H1 (cell line): ENCODE measurements around the gene TAS2R1. TPM values are rescaled to one million over a fixed set of nuclear protein-coding genes. Genes with fewer than 3 reads are reported as not detected.

ENCODE experiments used
- CTCF ChIA-PET: fragments of 300-600 bp; sonication (Branson Sonifier 250); formaldehyde crosslinking; loops from one replicate; lab custom pipeline; 2021; ENCODE audit not compliant: partially characterized antibody; lab: Charles Lee
- POLR2A ChIA-PET: fragments of 300-600 bp; sonication (Branson Sonifier 250); formaldehyde crosslinking; loops from one replicate; lab custom pipeline; 2021; ENCODE audit warnings: inconsistent platforms; ENCODE audit not compliant: partially characterized antibody; lab: Charles Lee
- DNase-seq, 2 experiments: peaks; one replicate each; pipeline versions ENCODE4 v3.0.0 to v3.0.0-alpha.2; 2010 to 2022; ENCODE audit warnings: low spot score in 2 of 2, low read depth in 1 of 2, mixed read lengths in 1 of 2
- FAIRE-seq: peaks from 2 replicates; lab custom pipeline; 2011; peaks lifted over from hg19 to GRCh38; lab: Jason Lieb, UNC
- H2AFZ ChIP-seq: 2 replicates; pipeline ENCODE4 v1.8.1; 2012; ENCODE audit warnings: low read length, inconsistent platforms
- H2AK5ac ChIP-seq: 2 replicates; pipeline ENCODE4 v1.6.1; 2013; ENCODE audit warnings: low read depth, low read length
- H2BK120ac ChIP-seq: replicated peaks from 2 replicates; pipeline ENCODE3; 2013; ENCODE audit warnings: low read depth, low read length, inconsistent platforms
- H2BK12ac ChIP-seq: 2 replicates; pipeline ENCODE4 v1.6.1; 2013; ENCODE audit warnings: low read depth, low read length
- H2BK15ac ChIP-seq: 2 replicates; pipeline ENCODE4 v1.6.1; 2013; ENCODE audit warnings: low read length
- H2BK20ac ChIP-seq: 2 replicates; pipeline ENCODE4 v1.6.1; 2013; ENCODE audit warnings: low read length
- H2BK5ac ChIP-seq: 2 replicates; pipeline ENCODE4 v1.6.1; 2013; ENCODE audit warnings: low read depth, low read length
- H3K14ac ChIP-seq: 2 replicates; pipeline ENCODE4 v1.6.1; 2013; ENCODE audit warnings: inconsistent platforms; ENCODE audit not compliant: insufficient read length
- H3K18ac ChIP-seq: 2 replicates; pipeline ENCODE4 v1.6.1; 2013; ENCODE audit warnings: low read length; ENCODE audit errors: extremely low read depth
- H3K23ac ChIP-seq: 2 replicates; pipeline ENCODE4 v1.6.1; 2013; ENCODE audit warnings: inconsistent platforms; ENCODE audit not compliant: insufficient read length
- H3K23me2 ChIP-seq: 2 replicates; pipeline ENCODE4 v1.6.1; 2013; ENCODE audit warnings: low read depth, low read length
- H3K27ac ChIP-seq: 2 replicates; pipeline ENCODE4 v1.6.1; 2011; ENCODE audit warnings: low read depth, low read length, inconsistent platforms
- H3K27me3 ChIP-seq, 4 experiments: replicated peaks in 1 of 4; 1 replicate in 1 of 4; 2 replicates in 3 of 4; pipeline versions ENCODE4 v1.6.1 to v1.8.1; 2011 to 2013; ENCODE audit warnings: low read length in 3 of 4, mild to moderate bottlenecking in 3 of 4, inconsistent platforms in 2 of 4, mixed read lengths in 2 of 4, moderate library complexity in 1 of 4; ENCODE audit not compliant: control insufficient read depth in 3 of 4, insufficient read depth in 3 of 4; ENCODE audit errors: extremely low read depth in 1 of 4
- H3K36me3 ChIP-seq, 4 experiments: 2 replicates each; pipeline versions ENCODE4 v1.6.1 to v1.8.1; 2011 to 2013; ENCODE audit warnings: mild to moderate bottlenecking in 4 of 4, low read length in 3 of 4, moderate library complexity in 2 of 4, control low read depth in 1 of 4, inconsistent platforms in 1 of 4; ENCODE audit not compliant: insufficient read depth in 4 of 4, control insufficient read depth in 2 of 4
- H3K4ac ChIP-seq: replicated peaks from 2 replicates; pipeline ENCODE3; 2013; ENCODE audit warnings: low read length, low read depth, mixed read lengths, inconsistent platforms; ENCODE audit not compliant: insufficient read length
- H3K4me1 ChIP-seq, 4 experiments: replicated peaks in 1 of 4; 1 replicate in 1 of 4; 2 replicates in 3 of 4; pipeline versions ENCODE4 v1.6.1 to v1.8.1; 2011 to 2013; ENCODE audit warnings: low read length in 3 of 4, inconsistent platforms in 2 of 4, mixed read lengths in 1 of 4; ENCODE audit not compliant: insufficient read depth in 4 of 4, control insufficient read depth in 3 of 4
- H3K4me2 ChIP-seq, 2 experiments: 2 replicates each; pipeline versions ENCODE4 v1.6.1 to v1.8.1; 2011 to 2013; ENCODE audit warnings: low read depth in 2 of 2, low read length in 2 of 2, control low read depth in 1 of 2, inconsistent platforms in 1 of 2, mild to moderate bottlenecking in 1 of 2; ENCODE audit not compliant: insufficient read depth in 1 of 2
- H3K4me3 ChIP-seq, 4 experiments: fragments of 200-600, 300-600 bp in 1 of 4; sonication (generic), shearing (Covaris generic), sonication (Bioruptor Twin) in 1 of 4; 2 replicates each; pipeline versions ENCODE4 v1.5.1 to v1.8.1; 2011 to 2016; ENCODE audit warnings: low read length in 4 of 4, low read depth in 3 of 4, control low read depth in 2 of 4, inconsistent platforms in 2 of 4, mild to moderate bottlenecking in 2 of 4, mixed read lengths in 1 of 4, moderate library complexity in 1 of 4; ENCODE audit not compliant: insufficient read depth in 2 of 4; ENCODE audit errors: extremely low read depth in 1 of 4
- H3K56ac ChIP-seq: replicated peaks from 2 replicates; pipeline ENCODE3; 2013; ENCODE audit warnings: low read depth, mild to moderate bottlenecking, mixed read lengths, low read length, inconsistent platforms; ENCODE audit not compliant: insufficient read length
- H3K79me1 ChIP-seq: 2 replicates; pipeline ENCODE4 v1.6.1; 2013; ENCODE audit warnings: low read depth, low read length, control low read depth
- H3K79me2 ChIP-seq, 2 experiments: 2 replicates each; pipeline versions ENCODE4 v1.6.1 to v1.8.1; 2012 to 2013; ENCODE audit warnings: low read length in 2 of 2, mild to moderate bottlenecking in 2 of 2, inconsistent platforms in 1 of 2; ENCODE audit not compliant: insufficient read depth in 2 of 2, control insufficient read depth in 1 of 2
- H3K9ac ChIP-seq, 4 experiments: replicated peaks in 1 of 4; 1 replicate in 1 of 4; 2 replicates in 3 of 4; pipeline versions ENCODE4 v1.6.1 to v1.8.1; 2011 to 2013; ENCODE audit warnings: low read depth in 3 of 4, low read length in 3 of 4, control low read depth in 2 of 4, mild to moderate bottlenecking in 2 of 4, moderate library complexity in 2 of 4, inconsistent platforms in 1 of 4; ENCODE audit errors: extremely low read depth in 1 of 4
- H3K9me3 ChIP-seq, 2 experiments: 2 replicates each; pipeline versions ENCODE4 v1.6.1 to v1.8.1; 2012 to 2013; ENCODE audit warnings: mild to moderate bottlenecking in 2 of 2, moderate library complexity in 2 of 2, control low read depth in 1 of 2, inconsistent platforms in 1 of 2, low read depth in 1 of 2, low read length in 1 of 2, mixed read lengths in 1 of 2; ENCODE audit not compliant: insufficient read depth in 2 of 2
- H4K20me1 ChIP-seq, 2 experiments: replicated peaks in 1 of 2; 2 replicates each; pipeline versions ENCODE3 to v1.8.1; 2011 to 2013; ENCODE audit warnings: inconsistent platforms in 2 of 2, low read length in 2 of 2, mild to moderate bottlenecking in 1 of 2; ENCODE audit not compliant: insufficient read depth in 2 of 2, control insufficient read depth in 1 of 2
- H4K5ac ChIP-seq: 2 replicates; pipeline ENCODE4 v1.6.1; 2013; ENCODE audit warnings: low read length, low read depth, mixed read lengths, inconsistent platforms; ENCODE audit not compliant: insufficient read length
- H4K8ac ChIP-seq: 2 replicates; pipeline ENCODE4 v1.8.0; 2013; ENCODE audit warnings: mild to moderate bottlenecking, moderate library complexity, low read length, inconsistent platforms; ENCODE audit not compliant: insufficient read depth; ENCODE audit errors: extremely low read depth
- H4K91ac ChIP-seq: replicated peaks from 2 replicates; pipeline ENCODE3; 2013; ENCODE audit warnings: low read length, mixed read lengths, inconsistent platforms; ENCODE audit not compliant: insufficient read length
- BACH1 ChIP-seq: IDR thresholded peaks from 2 replicates; pipeline ENCODE4 v1.6.1; 2012; ENCODE audit warnings: low read length, improper control_type of control experiment
- CEBPB ChIP-seq: IDR thresholded peaks from 2 replicates; pipeline ENCODE4 v1.6.1; 2012; ENCODE audit warnings: low read depth, low read length
- WGBS, 2 experiments: shearing (Covaris generic) in 1 of 2; methylation state at CpG; one replicate each; pipeline versions ENCODE4 v1.1.6 to v1.1.7; 2013 to 2015; ENCODE audit warnings: low lambda C conversion rate in 2 of 2, mixed read lengths in 2 of 2, inconsistent platforms in 1 of 2, low coverage in 1 of 2, missing lambda C conversion rate in 1 of 2; ENCODE audit not compliant: insufficient replicate concordance in 2 of 2, insufficient coverage in 1 of 2, insufficient read length in 1 of 2; ENCODE audit errors: extremely low coverage in 1 of 2, missing lambda C conversion rate in 1 of 2; 5-methylcytosine and 5-hydroxymethylcytosine counted together
- polyA plus RNA-seq, 7 experiments: library from polyadenylated mRNA; depleted of rRNA in 3 of 7; stranded (reverse) in 5 of 7; unstranded in 2 of 7; fragments of >200 nt in 5 of 7; fragments of 200-250 nt in 2 of 7; gene quantifications; 1 replicate in 5 of 7; 2 replicates in 1 of 7; 4 replicates in 1 of 7; pipeline versions ENCODE4 v1.2.1 to v1.2.3, GENCODE V29; 2011 to 2013; ENCODE audit warnings: missing spikeins in 2 of 7, mixed read lengths in 2 of 7
- total RNA-seq: library from RNA; stranded (reverse); fragmentation: NEBNext Ultra II Directional; extraction: Animal tissue kit (Norgen Biotek cat#: 25700); gene quantifications from 2 replicates; pipeline ENCODE4 v1.2.1, GENCODE V29; 2021

The TAS2R1 gene
- total and polyA plus RNA-seq, 2 of the 8 experiments (the other 6 are each of a cell fraction or from before 2014, with no cell fraction given), result not detected

DNA sequence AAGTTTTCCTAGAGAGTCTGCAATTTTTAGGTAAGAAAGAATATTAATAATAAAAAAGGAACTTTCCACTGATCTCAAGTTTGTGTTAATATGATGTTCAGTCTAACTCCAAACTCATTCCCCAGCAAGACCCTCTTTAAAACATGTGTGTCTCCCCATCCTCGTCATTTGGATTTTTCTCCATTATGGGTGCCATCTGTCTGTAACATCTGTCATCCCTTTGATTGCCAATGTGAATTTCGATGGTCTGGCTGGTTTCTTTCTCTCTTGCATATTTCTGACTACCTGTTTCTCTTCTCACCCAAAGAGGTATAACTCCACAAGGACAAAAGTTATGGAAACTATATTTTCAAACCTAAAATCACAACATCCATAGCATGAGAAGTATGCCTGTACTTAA lies 4.4 kb downstream of the TAS2R1 start:
- Histone ChIP-seq H2BK20ac (no peak overlapping the region), H3K4me2 (no peak overlapping the region), H2AK5ac (no peak overlapping the region), H3K27ac (no peak overlapping the region), H3K23ac (no peak overlapping the region), H2BK120ac (no peak overlapping the region), H4K91ac (no peak overlapping the region), H4K20me1 (no peaks in the 10 kb centered on the region), H3K4ac (no peak overlapping the region), H3K23me2 (no peaks in the 10 kb centered on the region), H3K4me1 (no peaks in the 10 kb centered on the region), H3K18ac (no peak overlapping the region), H3K36me3 (no peaks in the 10 kb centered on the region), H3K27me3 (no peaks in the 10 kb centered on the region), H3K9ac (no peak overlapping the region), H2BK12ac (no peak overlapping the region), H4K8ac (no peak overlapping the region), H3K4me3 (no peak overlapping the region), H3K14ac (no peak overlapping the region), H3K79me1 (no peaks in the 10 kb centered on the region), H3K79me2 (no peaks in the 10 kb centered on the region), H2BK15ac (no peak overlapping the region), H2BK5ac (no peak overlapping the region), H3K56ac (no peak overlapping the region), H3K9me3 (no peaks in the 10 kb centered on the region), H4K5ac (no peak overlapping the region), H2AFZ (no peak overlapping the region)
- 96% methylated on average over 2 of the region's 2 CpGs; no CpG with 5 or more reads in 1 of the 2 experiments for WGBS, 2 experiments
- DNase-seq, result no peak
- no peak for TF ChIP-seq CEBPB
- no peak for TF ChIP-seq BACH1
- CTCF ChIA-PET, result interaction anchor here (0.6 to 1.8 kb wide), 3 partner anchors 24 to 605 kb away, joined by 3 to 5 read pairs (median 4); no protein-coding TSS in a partner anchor
- POLR2A ChIA-PET, result no interaction called here
- FAIRE-seq, result no peak
